Measurements from ENCODE around the gene TSSK1B.
"Not testable (repeated sequence)": the region's sequence is repeated elsewhere in the genome, so short reads cannot be mapped to it uniquely, and the experiment has no call there.

The TSSK1B gene

GRCh38 chr5:113434889-113435288, at the start of gene TSSK1B:
Gene TSSK1B, minus strand, starts transcription at chr5:113434989. Its CDS starts 150 bp downstream, at chr5:113434839.
- no peak for DNase-seq

GRCh38 chr5:113480243-113480642, 45.5 kb upstream of the TSSK1B start:
- DNase-seq: no peak

GRCh38 chr5:113478691-113479090, 43.9 kb upstream of the TSSK1B start:
- no peak for DNase-seq

GRCh38 chr5:113474100-113474728, 39.4 kb upstream of the TSSK1B start:
- no peak for DNase-seq

GRCh38 chr5:113463032-113463431, 28.2 kb upstream of the TSSK1B start:
- no peak for DNase-seq

- not testable (repeated sequence) for DNase-seq
Measured at GRCh38 chr5:113457106-113457505, 22.3 kb upstream of the TSSK1B start.

GRCh38 chr5:113452941-113453340, 18.2 kb upstream of the TSSK1B start:
- DNase-seq: no peak

- DNase-seq: no peak
Measured at GRCh38 chr5:113451797-113452196, 17.0 kb upstream of the TSSK1B start.

GRCh38 chr5:113450929-113451328, 16.1 kb upstream of the TSSK1B start:
- no peak for DNase-seq

GRCh38 chr5:113450462-113450861, 15.7 kb upstream of the TSSK1B start:
- no peak for DNase-seq

GRCh38 chr5:113448252-113448651, 13.5 kb upstream of the TSSK1B start:
- no peak for DNase-seq

GRCh38 chr5:113447498-113448050, 12.8 kb upstream of the TSSK1B start:
- no peak for DNase-seq

- DNase-seq: no peak
Measured at GRCh38 chr5:113446358-113446927, 11.7 kb upstream of the TSSK1B start.

- DNase-seq: no peak
Measured at GRCh38 chr5:113437111-113437510, 2.3 kb upstream of the TSSK1B start.

- no peak for DNase-seq
Measured at GRCh38 chr5:113435575-113435974, 786 bp upstream of the TSSK1B start.

- no peak for DNase-seq
Measured at GRCh38 chr5:113433862-113434612, 752 bp downstream of the TSSK1B start.

GRCh38 chr5:113433071-113433470, 1.7 kb downstream of the TSSK1B start:
- DNase-seq: no peak

GRCh38 chr5:113427871-113428574, 6.8 kb downstream of the TSSK1B start:
- no peak for DNase-seq

GRCh38 chr5:113425909-113426308, 8.9 kb downstream of the TSSK1B start:
- DNase-seq: no peak

- no peak for DNase-seq
Measured at GRCh38 chr5:113421693-113422092, 13.1 kb downstream of the TSSK1B start.

- DNase-seq: no peak
Measured at GRCh38 chr5:113405530-113405929, 29.3 kb downstream of the TSSK1B start.

GRCh38 chr5:113404269-113404668, 30.5 kb downstream of the TSSK1B start:
- no peak for DNase-seq

GRCh38 chr5:113397986-113398385, 36.8 kb downstream of the TSSK1B start:
- not testable (repeated sequence) for DNase-seq
